IMR-90 (cell line): Measurements from ENCODE around the gene AQP6.

Source experiments
- POLR2A ChIP-seq: IDR thresholded peaks from 2 replicates; pipeline ENCODE4 v1.6.1; 2012; ENCODE audit warnings: mild to moderate bottlenecking, low read depth, low read length
- TF ChIP-seq, protein P1 (sequence below): conservative IDR thresholded peaks from 2 replicates; pipeline ENCODE4 v1.5.1; 2012; ENCODE audit warnings: mild to moderate bottlenecking, low read depth, low read length, improper control_type of control experiment

DNA sequence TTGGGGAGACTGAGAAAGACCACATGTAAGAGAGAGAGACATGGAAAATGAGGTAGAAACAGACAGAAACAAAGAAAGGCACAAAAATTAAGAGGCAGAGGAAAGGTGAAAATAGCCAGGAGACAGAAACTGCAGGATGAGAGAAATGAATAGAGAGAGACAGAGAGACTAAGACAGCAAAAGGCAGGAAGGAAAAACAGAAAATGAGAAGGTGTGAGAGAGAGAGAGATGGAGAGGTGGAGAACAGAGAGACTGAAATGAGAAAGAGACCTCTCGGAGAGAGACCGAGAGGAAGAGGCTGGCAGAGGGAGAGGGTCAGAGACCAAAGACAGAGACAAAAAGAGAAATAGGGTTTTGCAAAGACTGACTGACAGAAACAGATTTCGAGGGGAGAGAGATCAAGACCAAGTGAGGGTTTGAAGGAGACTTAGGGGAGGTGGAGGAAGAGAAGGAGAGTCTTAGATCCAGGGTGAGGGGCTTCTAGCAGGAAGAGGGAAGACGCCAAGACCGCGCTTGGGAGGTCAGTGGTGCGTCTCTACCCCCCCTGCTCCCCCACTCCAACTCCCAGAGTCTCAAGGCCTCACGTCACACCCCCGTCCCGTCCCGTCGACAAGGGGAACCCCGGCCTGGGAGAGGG is 12.2 kb upstream of the AQP6 start:
- TF ChIP-seq, protein P1, sequence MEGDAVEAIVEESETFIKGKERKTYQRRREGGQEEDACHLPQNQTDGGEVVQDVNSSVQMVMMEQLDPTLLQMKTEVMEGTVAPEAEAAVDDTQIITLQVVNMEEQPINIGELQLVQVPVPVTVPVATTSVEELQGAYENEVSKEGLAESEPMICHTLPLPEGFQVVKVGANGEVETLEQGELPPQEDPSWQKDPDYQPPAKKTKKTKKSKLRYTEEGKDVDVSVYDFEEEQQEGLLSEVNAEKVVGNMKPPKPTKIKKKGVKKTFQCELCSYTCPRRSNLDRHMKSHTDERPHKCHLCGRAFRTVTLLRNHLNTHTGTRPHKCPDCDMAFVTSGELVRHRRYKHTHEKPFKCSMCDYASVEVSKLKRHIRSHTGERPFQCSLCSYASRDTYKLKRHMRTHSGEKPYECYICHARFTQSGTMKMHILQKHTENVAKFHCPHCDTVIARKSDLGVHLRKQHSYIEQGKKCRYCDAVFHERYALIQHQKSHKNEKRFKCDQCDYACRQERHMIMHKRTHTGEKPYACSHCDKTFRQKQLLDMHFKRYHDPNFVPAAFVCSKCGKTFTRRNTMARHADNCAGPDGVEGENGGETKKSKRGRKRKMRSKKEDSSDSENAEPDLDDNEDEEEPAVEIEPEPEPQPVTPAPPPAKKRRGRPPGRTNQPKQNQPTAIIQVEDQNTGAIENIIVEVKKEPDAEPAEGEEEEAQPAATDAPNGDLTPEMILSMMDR = no peak
- no peak for TF ChIP-seq POLR2A
